Panc1 (cell line): ENCODE measurements around the gene CITED2.

ENCODE experiments used
- REST ChIP-seq, 2 experiments: IDR thresholded peaks; 2 replicates each; pipeline ENCODE4 v1.6.1; 2011 to 2012; ENCODE audit warnings: low read depth in 2 of 2, control low read depth in 1 of 2, low read length in 1 of 2, mild to moderate bottlenecking in 1 of 2, moderate library complexity in 1 of 2; ENCODE audit not compliant: insufficient read depth in 1 of 2
- TF ChIP-seq, protein P1 (sequence below): fragments of 450-650 bp; IDR thresholded peaks from 2 replicates; pipeline ENCODE4 v1.5.1; 2017; ENCODE audit warnings: mild to moderate bottlenecking

GRCh38 chr6:139336488-139336887, 38.0 kb downstream of the CITED2 start:
- TF ChIP-seq, protein P1, sequence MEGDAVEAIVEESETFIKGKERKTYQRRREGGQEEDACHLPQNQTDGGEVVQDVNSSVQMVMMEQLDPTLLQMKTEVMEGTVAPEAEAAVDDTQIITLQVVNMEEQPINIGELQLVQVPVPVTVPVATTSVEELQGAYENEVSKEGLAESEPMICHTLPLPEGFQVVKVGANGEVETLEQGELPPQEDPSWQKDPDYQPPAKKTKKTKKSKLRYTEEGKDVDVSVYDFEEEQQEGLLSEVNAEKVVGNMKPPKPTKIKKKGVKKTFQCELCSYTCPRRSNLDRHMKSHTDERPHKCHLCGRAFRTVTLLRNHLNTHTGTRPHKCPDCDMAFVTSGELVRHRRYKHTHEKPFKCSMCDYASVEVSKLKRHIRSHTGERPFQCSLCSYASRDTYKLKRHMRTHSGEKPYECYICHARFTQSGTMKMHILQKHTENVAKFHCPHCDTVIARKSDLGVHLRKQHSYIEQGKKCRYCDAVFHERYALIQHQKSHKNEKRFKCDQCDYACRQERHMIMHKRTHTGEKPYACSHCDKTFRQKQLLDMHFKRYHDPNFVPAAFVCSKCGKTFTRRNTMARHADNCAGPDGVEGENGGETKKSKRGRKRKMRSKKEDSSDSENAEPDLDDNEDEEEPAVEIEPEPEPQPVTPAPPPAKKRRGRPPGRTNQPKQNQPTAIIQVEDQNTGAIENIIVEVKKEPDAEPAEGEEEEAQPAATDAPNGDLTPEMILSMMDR: no peak
- no peak for TF ChIP-seq REST (IDR thresholded peaks at IDR 0.05; ENCODE audit: insufficient read depth in 1 of 2, low read depth in 2 of 2, low read length in 1 of 2)
